IMR-90 (cell line): ENCODE measurements around the gene TNNI3K.

Experiments
- CTCF ChIP-seq: conservative IDR thresholded peaks from 2 replicates; pipeline ENCODE4 v1.5.1; 2012; ENCODE audit warnings: mild to moderate bottlenecking, low read depth, low read length, improper control_type of control experiment
- FOS ChIP-seq: fragments of 150-350 bp; IDR thresholded peaks from 2 replicates; pipeline ENCODE4 v1.6.1; 2016; ENCODE audit warnings: low read depth, low read length
- MAFK ChIP-seq: IDR thresholded peaks from 2 replicates; pipeline ENCODE4 v1.6.1; 2012; ENCODE audit warnings: low read depth, low read length, improper control_type of control experiment
- POLR2A ChIP-seq: IDR thresholded peaks from 2 replicates; pipeline ENCODE4 v1.6.1; 2012; ENCODE audit warnings: mild to moderate bottlenecking, low read depth, low read length
- RAD21 ChIP-seq: IDR thresholded peaks from 2 replicates; pipeline ENCODE4 v1.6.1; 2012; ENCODE audit warnings: low read length, improper control_type of control experiment
- RCOR1 ChIP-seq: IDR thresholded peaks from 2 replicates; pipeline ENCODE4 v1.6.1; 2012; ENCODE audit warnings: mild to moderate bottlenecking, low read length, improper control_type of control experiment; ENCODE audit not compliant: insufficient replicate concordance
- RFX5 ChIP-seq: IDR thresholded peaks from 2 replicates; pipeline ENCODE4 v1.8.0; 2012; ENCODE audit warnings: low read depth, mild to moderate bottlenecking, low read length, moderate library complexity
- USF2 ChIP-seq: fragments of 150-350 bp; IDR thresholded peaks from 2 replicates; pipeline ENCODE4 v1.6.1; 2017; ENCODE audit warnings: mild to moderate bottlenecking, antibody characterized with exemption, low read length, low read depth

- TF ChIP-seq POLR2A (no peak), CTCF (no peak), MAFK (no peak), RFX5 (no peak), RCOR1 (no peak), USF2 (no peak), FOS (no peak), RAD21 (no peak)
Measured at GRCh38 chr1:74246315-74246714, 11.1 kb downstream of the TNNI3K start.
